ENCODE results near the gene KLF5.
A peak's percentile ranks its signal among the peaks of the same experiment; 100 is the strongest.

The KLF5 gene

DNA sequence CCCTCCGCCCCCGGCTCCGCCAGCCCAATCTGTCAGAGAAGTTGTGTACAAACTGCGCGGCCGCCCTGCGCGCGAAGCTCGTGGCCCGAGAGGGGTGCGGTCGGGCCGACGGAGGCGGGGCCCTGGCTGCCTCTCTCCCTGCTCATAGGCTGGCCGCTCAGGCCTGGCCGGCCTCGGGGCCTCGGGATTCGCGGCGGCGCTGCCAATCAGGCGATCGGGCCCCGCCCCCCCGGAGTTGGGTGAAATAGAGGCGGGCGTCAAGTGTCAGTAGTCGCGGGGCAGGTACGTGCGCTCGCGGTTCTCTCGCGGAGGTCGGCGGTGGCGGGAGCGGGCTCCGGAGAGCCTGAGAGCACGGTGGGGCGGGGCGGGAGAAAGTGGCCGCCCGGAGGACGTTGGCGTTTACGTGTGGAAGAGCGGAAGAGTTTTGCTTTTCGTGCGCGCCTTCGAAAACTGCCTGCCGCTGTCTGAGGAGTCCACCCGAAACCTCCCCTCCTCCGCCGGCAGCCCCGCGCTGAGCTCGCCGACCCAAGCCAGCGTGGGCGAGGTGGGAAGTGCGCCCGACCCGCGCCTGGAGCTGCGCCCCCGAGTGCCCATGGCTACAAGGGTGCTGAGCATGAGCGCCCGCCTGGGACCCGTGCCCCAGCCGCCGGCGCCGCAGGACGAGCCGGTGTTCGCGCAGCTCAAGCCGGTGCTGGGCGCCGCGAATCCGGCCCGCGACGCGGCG, at the start of gene KLF5 (continued):
- TF ChIP-seq ZNF701 (tag by site-specific recombination; IDR thresholded peaks at IDR 0.05) (no peak), ZNF311 (tag by site-specific recombination; IDR thresholded peaks at IDR 0.05; ENCODE audit: borderline replicate concordance) (no peak), PRDM1 (tag by site-specific recombination; IDR thresholded peaks at IDR 0.05) (peak; percentile 59; the same call in 1 of the 2 replicates), KLF8 (tag by site-specific recombination; IDR thresholded peaks at IDR 0.05) (peak; percentile 64), ZXDB (tag by site-specific recombination; IDR thresholded peaks at IDR 0.05) (no peak; the same call in 1 of the 2 replicates), ZNF324 (tag by site-specific recombination; IDR thresholded peaks at IDR 0.05) (0 out of 2 replicates have a peak, but pooled peaks have one; percentile 20), ZNF529 (tag by site-specific recombination; IDR thresholded peaks at IDR 0.05; ENCODE audit: insufficient replicate concordance) (no peak), ZNF626 (tag by site-specific recombination; IDR thresholded peaks at IDR 0.05) (no peak), YY1 (tag by site-specific recombination; IDR thresholded peaks at IDR 0.05) (no peak), ZNF221 (tag by site-specific recombination; IDR thresholded peaks at IDR 0.05; ENCODE audit: borderline replicate concordance) (no peak), ZNF26 (tag by site-specific recombination; IDR thresholded peaks at IDR 0.05) (no peak), SETDB1 (IDR thresholded peaks at IDR 0.05; ENCODE audit: insufficient read length, low read length) (no peak)

DNA sequence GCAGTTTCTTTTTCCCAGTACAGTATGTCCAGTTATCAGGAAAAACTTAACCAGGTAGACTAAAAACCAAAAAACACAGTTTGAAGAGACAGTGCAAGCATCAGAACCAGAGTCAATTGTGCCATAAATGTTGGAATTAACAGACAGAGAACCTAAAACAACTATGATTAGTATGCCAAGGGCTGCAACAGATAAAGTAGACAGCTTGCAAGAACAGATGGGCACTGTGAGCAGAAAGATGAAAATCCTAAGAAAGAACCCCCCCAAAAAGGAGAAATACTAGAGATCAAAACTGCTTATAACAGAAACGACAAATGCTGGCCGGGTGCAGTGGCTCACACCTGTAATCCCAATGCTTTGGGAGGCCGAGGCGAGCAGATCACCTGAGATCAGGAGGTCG, 47.1 kb upstream of the KLF5 start:
- H3K4me3 ChIP-seq (ENCODE audit: low read depth, low read length) = no peak overlapping the region
- ChIA-PET CTCF (no interaction called here), POLR2A (interaction anchor here (0.5 kb wide), 1 partner anchor 156 kb away, joined by 5 read pairs; no protein-coding TSS in a partner anchor)
- no peak overlapping the region for H3K27ac ChIP-seq (ENCODE audit: extremely low read depth, low read depth, low read length)
- H3K4me1 ChIP-seq (ENCODE audit: control insufficient read depth, insufficient read depth, low read length) = no peaks in the 10 kb centered on the region
- TF ChIP-seq ZNF571 (tag by site-specific recombination; IDR thresholded peaks at IDR 0.05) = no peak
- TF ChIP-seq ZSCAN18 (tag by site-specific recombination; IDR thresholded peaks at IDR 0.05) = no peak
- no peak for TF ChIP-seq ZNF202 (tag by site-specific recombination; IDR thresholded peaks at IDR 0.05; ENCODE audit: borderline replicate concordance)
- no peak for TF ChIP-seq AEBP2 (tag by site-specific recombination; IDR thresholded peaks at IDR 0.05; ENCODE audit: borderline replicate concordance)
- TF ChIP-seq, protein P1, sequence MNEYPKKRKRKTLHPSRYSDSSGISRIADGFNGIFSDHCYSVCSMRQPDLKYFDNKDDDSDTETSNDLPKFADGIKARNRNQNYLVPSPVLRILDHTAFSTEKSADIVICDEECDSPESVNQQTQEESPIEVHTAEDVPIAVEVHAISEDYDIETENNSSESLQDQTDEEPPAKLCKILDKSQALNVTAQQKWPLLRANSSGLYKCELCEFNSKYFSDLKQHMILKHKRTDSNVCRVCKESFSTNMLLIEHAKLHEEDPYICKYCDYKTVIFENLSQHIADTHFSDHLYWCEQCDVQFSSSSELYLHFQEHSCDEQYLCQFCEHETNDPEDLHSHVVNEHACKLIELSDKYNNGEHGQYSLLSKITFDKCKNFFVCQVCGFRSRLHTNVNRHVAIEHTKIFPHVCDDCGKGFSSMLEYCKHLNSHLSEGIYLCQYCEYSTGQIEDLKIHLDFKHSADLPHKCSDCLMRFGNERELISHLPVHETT (tag by site-specific recombination; IDR thresholded peaks at IDR 0.05) = no peak
- no peak for TF ChIP-seq ZNF521 (tag by site-specific recombination; IDR thresholded peaks at IDR 0.05)
- no peak for TF ChIP-seq ZNF514 (tag by site-specific recombination; IDR thresholded peaks at IDR 0.05)
- TF ChIP-seq ZNF350 (tag by site-specific recombination; IDR thresholded peaks at IDR 0.05) = no peak
- TF ChIP-seq HOXC10 (CRISPR knock-in tag; IDR thresholded peaks at IDR 0.05) = no peak
- TF ChIP-seq ZBTB11 (tag by site-specific recombination; conservative IDR thresholded peaks at IDR 0.05; ENCODE audit: low read depth) = no peak
- no peak for TF ChIP-seq FEZF1 (tag by site-specific recombination; IDR thresholded peaks at IDR 0.05)
- H3K9me3 ChIP-seq (ENCODE audit: control insufficient read depth, insufficient read depth, low read depth, low read length) = no peaks in the 10 kb centered on the region
- H3K36me3 ChIP-seq (ENCODE audit: control insufficient read depth in 2 of 2, insufficient read depth in 1 of 2, low read length in 2 of 2) = peaks cover 0 to 11% of the 10 kb centered on the region in 2 experiments; a peak in 2 of 3 replicates
